ENCODE measurements around the gene PRDX1. TPM values are rescaled to one million over a fixed set of nuclear protein-coding genes. Genes with fewer than 3 reads are reported as not detected.

PRDX1 gene
- total RNA-seq, 5 donors from 2014 or later (not counting 1 experiment from before 2014, with no cell fraction given): 59.3 to 156 (median 151) TPM

- Histone ChIP-seq H3K27me3 (replicated peaks in 1 of 2; ENCODE audit: control insufficient read depth in 2 of 2, extremely low read depth in 1 of 2, insufficient read depth in 2 of 2, low read length in 1 of 2) (no peaks in the 10 kb centered on the region), H3K4me3 (ENCODE audit: control insufficient read depth in 1 of 2, extremely low read depth in 1 of 2, low read length in 1 of 2) (peak within 1 kb of the TSS; percentile 71 to 90), H3K9me3 (no peaks in the 10 kb centered on the region), H3K27ac (ENCODE audit: low read length) (peak within 1 kb of the TSS; percentile 76), H3K4me1 (ENCODE audit: control insufficient read depth in 1 of 2, extremely low read depth in 1 of 2, insufficient read depth in 2 of 2, low read length in 2 of 2) (peaks cover 9 to 25% of the 10 kb centered on the region in 2 experiments), H3K36me3 (ENCODE audit: control insufficient read depth in 2 of 2, extremely low read depth in 1 of 2, insufficient read depth in 1 of 2, low read length in 1 of 2) (peaks cover 0 to under 1% of the 10 kb centered on the region in 2 donors)
- H3K27ac Mint-ChIP-seq: peak within 1 kb of the TSS; percentile 92 to 96
- ChIA-PET CTCF (interaction anchor here in 1 of 2 donors (0.6 to 1.4 kb wide), 11 partner anchors 15 to 60 kb away, joined by 3 to 11 read pairs (median 3); partner anchors contain the start of genes PRDX1 and TESK2), POLR2A (interaction anchor here in 1 of 2 donors (0.5 to 1.1 kb wide), 9 partner anchors 9 to 210 kb away, joined by 3 to 18 read pairs (median 3); partner anchors contain the start of genes CCDC163, MMACHC, MUTYH and PRDX1)
- peak within 1 kb of the TSS; percentile 93 to 97 (median 94) for H3K4me3 Mint-ChIP-seq
- no peaks in the 10 kb centered on the region for H3K9me3 Mint-ChIP-seq
- peak; percentile 72 to 92 (median 83) for DNase-seq
- peaks cover 6% of the 10 kb centered on the region for H3K36me3 Mint-ChIP-seq
- 6% methylated on average over 36 of the region's 47 CpGs for WGBS (ENCODE audit: insufficient coverage)
- ATAC-seq (replicated peaks in 1 of 4): peak; percentile 94 to 98 (median 96)
- H3K4me1 Mint-ChIP-seq: peaks cover 20 to 26% (median 22%) of the 10 kb centered on the region in 3 donors
- H3K27me3 Mint-ChIP-seq: no peaks in the 10 kb centered on the region
Observed at GRCh38 chr1:45550401-45551351, 29.0 kb upstream of the PRDX1 start, which contains the start of gene AKR1A1. Gene AKR1A1 (plus strand): TSS chr1:45550826. CDS start chr1:45561795, 10,969 bp downstream.

- Mint-ChIP-seq H3K36me3 (no peaks in the 10 kb centered on the region), H3K27me3 (no peaks in the 10 kb centered on the region), H3K4me1 (peaks cover 12 to 37% (median 32%) of the 10 kb centered on the region in 3 donors), H3K9me3 (no peaks in the 10 kb centered on the region), H3K27ac (peak overlapping the region in 1 of 2 donors; percentile 62), H3K4me3 (no peak overlapping the region)
- no peaks in the 10 kb centered on the region for H3K9me3 ChIP-seq
- CTCF ChIA-PET: interaction anchor here in 1 of 2 donors (0.6 kb wide), 1 partner anchor 13 kb away, joined by 3 read pairs; no protein-coding TSS in a partner anchor
- H3K4me3 ChIP-seq (ENCODE audit: control insufficient read depth in 1 of 2, extremely low read depth in 1 of 2, low read length in 1 of 2): no peak overlapping the region
- 100% methylated on average over 4 of the region's 7 CpGs for WGBS (ENCODE audit: insufficient coverage)
- H3K4me1 ChIP-seq (ENCODE audit: control insufficient read depth in 1 of 2, extremely low read depth in 1 of 2, insufficient read depth in 2 of 2, low read length in 2 of 2): peaks cover 23 to 35% of the 10 kb centered on the region in 2 experiments
- no peaks in the 10 kb centered on the region for H3K36me3 ChIP-seq (ENCODE audit: control insufficient read depth in 2 of 2, extremely low read depth in 1 of 2, insufficient read depth in 1 of 2, low read length in 1 of 2)
- no peak for DNase-seq
- POLR2A ChIA-PET: interaction anchor here in 1 of 2 donors (0.8 kb wide), 1 partner anchor 206 kb away, joined by 5 read pairs; the partner anchor contains the start of genes MUTYH and TOE1
- ATAC-seq (replicated peaks in 1 of 4): no peak
- no peaks in the 10 kb centered on the region for H3K27me3 ChIP-seq (replicated peaks in 1 of 2; ENCODE audit: control insufficient read depth in 2 of 2, extremely low read depth in 1 of 2, insufficient read depth in 2 of 2, low read length in 1 of 2)
- H3K27ac ChIP-seq (ENCODE audit: low read length): no peak overlapping the region
Observed at GRCh38 chr1:45545553-45546310, 24.0 kb upstream of the PRDX1 start.

- POLR2A ChIA-PET: no interaction called here
- no peak overlapping the region for H3K4me3 ChIP-seq (ENCODE audit: control insufficient read depth in 1 of 2, extremely low read depth in 1 of 2, low read length in 1 of 2)
- Mint-ChIP-seq H3K27me3 (no peaks in the 10 kb centered on the region), H3K4me3 (no peak overlapping the region), H3K36me3 (no peaks in the 10 kb centered on the region), H3K4me1 (peaks cover 12 to 33% (median 27%) of the 10 kb centered on the region in 3 donors), H3K9me3 (no peaks in the 10 kb centered on the region), H3K27ac (peak overlapping the region in 1 of 2 donors; percentile 62)
- WGBS (ENCODE audit: insufficient coverage): 40% methylated on average over 3 of the region's 6 CpGs
- no peaks in the 10 kb centered on the region for H3K9me3 ChIP-seq
- no peak overlapping the region for H3K27ac ChIP-seq (ENCODE audit: low read length)
- H3K27me3 ChIP-seq (replicated peaks in 1 of 2; ENCODE audit: control insufficient read depth in 2 of 2, extremely low read depth in 1 of 2, insufficient read depth in 2 of 2, low read length in 1 of 2): peaks cover 0 to 2% of the 10 kb centered on the region in 2 experiments
- ATAC-seq (replicated peaks in 1 of 4): no peak
- peak in 1 of 35 experiments; percentile 17 for DNase-seq
- peaks cover 23 to 30% of the 10 kb centered on the region in 2 experiments for H3K4me1 ChIP-seq (ENCODE audit: control insufficient read depth in 1 of 2, extremely low read depth in 1 of 2, insufficient read depth in 2 of 2, low read length in 2 of 2)
- CTCF ChIA-PET: interaction anchor here in 1 of 2 donors (0.6 to 1.1 kb wide), 3 partner anchors 9 to 52 kb away, joined by 3 to 4 read pairs (median 4); no protein-coding TSS in a partner anchor
- no peaks in the 10 kb centered on the region for H3K36me3 ChIP-seq (ENCODE audit: control insufficient read depth in 2 of 2, extremely low read depth in 1 of 2, insufficient read depth in 1 of 2, low read length in 1 of 2)
Observed at GRCh38 chr1:45545019-45545493, 23.4 kb upstream of the PRDX1 start.

GRCh38 chr1:45544530-45544929, 22.8 kb upstream of the PRDX1 start:
- no peak for DNase-seq
- H3K27ac ChIP-seq (ENCODE audit: low read length): no peak overlapping the region
- no peaks in the 10 kb centered on the region for H3K9me3 ChIP-seq
- peaks cover 23 to 28% of the 10 kb centered on the region in 2 experiments for H3K4me1 ChIP-seq (ENCODE audit: control insufficient read depth in 1 of 2, extremely low read depth in 1 of 2, insufficient read depth in 2 of 2, low read length in 2 of 2)
- H3K27ac Mint-ChIP-seq: peak overlapping the region in 1 of 2 donors; percentile 28
- no peaks in the 10 kb centered on the region for H3K27me3 Mint-ChIP-seq
- H3K4me3 ChIP-seq (ENCODE audit: control insufficient read depth in 1 of 2, extremely low read depth in 1 of 2, low read length in 1 of 2): no peak overlapping the region
- WGBS (ENCODE audit: insufficient coverage): 83% methylated on average over 1 of the region's 4 CpGs
- no peaks in the 10 kb centered on the region for H3K36me3 ChIP-seq (ENCODE audit: control insufficient read depth in 2 of 2, extremely low read depth in 1 of 2, insufficient read depth in 1 of 2, low read length in 1 of 2)
- CTCF ChIA-PET: interaction anchor here (0.6 to 1.1 kb wide), 4 partner anchors 10 to 51 kb away, joined by 4 to 10 read pairs (median 7); no protein-coding TSS in a partner anchor
- ATAC-seq (replicated peaks in 1 of 4): no peak
- H3K4me1 Mint-ChIP-seq: peaks cover 12 to 33% (median 27%) of the 10 kb centered on the region in 3 donors
- peaks cover 0 to 2% of the 10 kb centered on the region in 2 experiments for H3K27me3 ChIP-seq (replicated peaks in 1 of 2; ENCODE audit: control insufficient read depth in 2 of 2, extremely low read depth in 1 of 2, insufficient read depth in 2 of 2, low read length in 1 of 2)
- POLR2A ChIA-PET: no interaction called here
- H3K4me3 Mint-ChIP-seq: no peak overlapping the region
- H3K9me3 Mint-ChIP-seq: no peaks in the 10 kb centered on the region
- H3K36me3 Mint-ChIP-seq: no peaks in the 10 kb centered on the region

GRCh38 chr1:45543581-45544417, 22.1 kb upstream of the PRDX1 start:
- Mint-ChIP-seq H3K4me3 (peak overlapping the region in 2 of 3 donors; percentile 32 to 66), H3K4me1 (peaks cover 12 to 33% (median 27%) of the 10 kb centered on the region in 3 donors), H3K36me3 (no peaks in the 10 kb centered on the region), H3K9me3 (no peaks in the 10 kb centered on the region), H3K27ac (peak overlapping the region; percentile 26 to 44), H3K27me3 (no peaks in the 10 kb centered on the region)
- H3K9me3 ChIP-seq: no peaks in the 10 kb centered on the region
- WGBS (ENCODE audit: insufficient coverage): 0% methylated on average over 5 of the region's 8 CpGs
- ATAC-seq (replicated peaks in 1 of 4) (peak; percentile 94 to 98 (median 96)), DNase-seq (peak; percentile 23 to 91 (median 71))
- peaks cover 0 to 2% of the 10 kb centered on the region in 2 experiments for H3K27me3 ChIP-seq (replicated peaks in 1 of 2; ENCODE audit: control insufficient read depth in 2 of 2, extremely low read depth in 1 of 2, insufficient read depth in 2 of 2, low read length in 1 of 2)
- POLR2A ChIA-PET: interaction anchor here (0.6 to 0.7 kb wide), 3 partner anchors 36 to 271 kb away, joined by 5 to 10 read pairs (median 7); no protein-coding TSS in a partner anchor
- H3K4me1 ChIP-seq (ENCODE audit: control insufficient read depth in 1 of 2, extremely low read depth in 1 of 2, insufficient read depth in 2 of 2, low read length in 2 of 2): peaks cover 23 to 28% of the 10 kb centered on the region in 2 experiments
- H3K4me3 ChIP-seq (ENCODE audit: control insufficient read depth in 1 of 2, extremely low read depth in 1 of 2, low read length in 1 of 2): no peak overlapping the region
- peak overlapping the region; percentile 54 for H3K27ac ChIP-seq (ENCODE audit: low read length)
- CTCF ChIA-PET: interaction anchor here (0.6 to 1.1 kb wide), 5 partner anchors 10 to 50 kb away, joined by 4 to 10 read pairs (median 4); no protein-coding TSS in a partner anchor
- H3K36me3 ChIP-seq (ENCODE audit: control insufficient read depth in 2 of 2, extremely low read depth in 1 of 2, insufficient read depth in 1 of 2, low read length in 1 of 2): no peaks in the 10 kb centered on the region

All from T-cell (primary cell).